C4-2B (cell line): ENCODE measurements around the gene PRPF8.
A peak's percentile ranks its signal among the peaks of the same experiment; 100 is the strongest.
"Not testable (repeated sequence)": the region's sequence is repeated elsewhere in the genome, so short reads cannot be mapped to it uniquely, and the experiment has no call there.

Experiments used
- H3K27ac ChIP-seq: fragments of 450-650 bp; 2 replicates; pipeline ENCODE4 v1.5.1; 2017
- ZFX ChIP-seq: fragments of 450-650 bp; IDR thresholded peaks from 2 replicates; pipeline ENCODE4 v1.6.1; 2017
- TF ChIP-seq, protein P1 (sequence below): fragments of 450-650 bp; conservative IDR thresholded peaks from 2 replicates; pipeline ENCODE4 v1.5.1; 2017; ENCODE audit warnings: mild to moderate bottlenecking

Gene PRPF8

DNA sequence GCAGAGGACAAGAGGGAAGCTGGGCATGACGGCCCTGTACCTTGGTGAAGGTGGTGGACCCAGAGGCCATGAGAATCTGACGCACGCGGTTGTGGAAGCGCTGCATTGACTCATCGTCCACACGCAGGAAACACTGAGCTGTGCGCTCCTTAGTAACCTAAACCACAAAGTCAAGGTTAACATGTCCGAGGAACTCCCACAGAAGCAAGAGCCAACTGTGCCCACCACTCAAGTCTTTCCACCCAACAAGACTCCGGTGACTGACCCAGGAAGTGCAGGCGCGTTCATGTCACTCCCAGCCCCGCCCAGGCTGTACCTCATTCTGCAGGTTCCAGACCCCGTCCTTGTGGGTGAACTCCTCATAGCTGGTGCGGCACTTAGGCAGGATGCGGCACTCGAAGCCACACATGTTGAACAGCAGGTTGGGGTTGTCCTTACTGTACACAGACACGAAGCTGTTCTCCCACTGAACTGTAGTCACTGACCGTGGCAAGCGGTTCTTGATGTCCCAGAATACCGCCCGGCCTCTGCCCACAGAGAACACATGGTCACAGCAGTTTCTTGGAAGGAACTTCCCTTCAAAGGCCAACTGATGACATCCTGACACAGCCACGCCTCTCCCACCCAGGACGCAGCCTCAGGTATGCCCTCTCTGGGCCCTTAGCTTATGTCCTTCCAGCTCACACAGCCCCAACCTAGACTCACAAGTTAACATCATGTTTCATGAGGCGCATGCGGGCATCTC, 11.5 kb downstream of the PRPF8 start:
- no peak for TF ChIP-seq ZFX
- TF ChIP-seq, protein P1, sequence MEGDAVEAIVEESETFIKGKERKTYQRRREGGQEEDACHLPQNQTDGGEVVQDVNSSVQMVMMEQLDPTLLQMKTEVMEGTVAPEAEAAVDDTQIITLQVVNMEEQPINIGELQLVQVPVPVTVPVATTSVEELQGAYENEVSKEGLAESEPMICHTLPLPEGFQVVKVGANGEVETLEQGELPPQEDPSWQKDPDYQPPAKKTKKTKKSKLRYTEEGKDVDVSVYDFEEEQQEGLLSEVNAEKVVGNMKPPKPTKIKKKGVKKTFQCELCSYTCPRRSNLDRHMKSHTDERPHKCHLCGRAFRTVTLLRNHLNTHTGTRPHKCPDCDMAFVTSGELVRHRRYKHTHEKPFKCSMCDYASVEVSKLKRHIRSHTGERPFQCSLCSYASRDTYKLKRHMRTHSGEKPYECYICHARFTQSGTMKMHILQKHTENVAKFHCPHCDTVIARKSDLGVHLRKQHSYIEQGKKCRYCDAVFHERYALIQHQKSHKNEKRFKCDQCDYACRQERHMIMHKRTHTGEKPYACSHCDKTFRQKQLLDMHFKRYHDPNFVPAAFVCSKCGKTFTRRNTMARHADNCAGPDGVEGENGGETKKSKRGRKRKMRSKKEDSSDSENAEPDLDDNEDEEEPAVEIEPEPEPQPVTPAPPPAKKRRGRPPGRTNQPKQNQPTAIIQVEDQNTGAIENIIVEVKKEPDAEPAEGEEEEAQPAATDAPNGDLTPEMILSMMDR: no peak
- no peak overlapping the region for H3K27ac ChIP-seq

DNA sequence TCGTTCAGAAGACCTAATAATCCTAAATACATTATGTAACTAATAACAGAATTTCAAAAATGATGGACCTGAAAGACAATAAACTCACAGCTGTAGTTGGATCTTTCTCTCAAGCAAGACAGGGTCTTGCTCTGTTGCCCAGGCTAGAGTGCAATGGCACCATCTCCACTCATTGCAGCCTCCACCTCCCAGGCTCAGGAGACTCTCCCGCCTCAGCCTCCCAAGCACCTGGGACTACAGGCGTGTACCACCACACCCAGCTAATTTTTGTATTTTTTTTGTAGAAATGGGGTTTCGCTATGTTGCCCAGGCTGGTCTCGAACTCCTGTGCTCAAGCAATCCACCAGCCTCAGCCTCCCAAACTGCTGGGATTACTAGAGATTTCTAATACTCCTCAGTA, 20.7 kb downstream of the PRPF8 start:
- H3K27ac ChIP-seq: not testable (repeated sequence)

DNA sequence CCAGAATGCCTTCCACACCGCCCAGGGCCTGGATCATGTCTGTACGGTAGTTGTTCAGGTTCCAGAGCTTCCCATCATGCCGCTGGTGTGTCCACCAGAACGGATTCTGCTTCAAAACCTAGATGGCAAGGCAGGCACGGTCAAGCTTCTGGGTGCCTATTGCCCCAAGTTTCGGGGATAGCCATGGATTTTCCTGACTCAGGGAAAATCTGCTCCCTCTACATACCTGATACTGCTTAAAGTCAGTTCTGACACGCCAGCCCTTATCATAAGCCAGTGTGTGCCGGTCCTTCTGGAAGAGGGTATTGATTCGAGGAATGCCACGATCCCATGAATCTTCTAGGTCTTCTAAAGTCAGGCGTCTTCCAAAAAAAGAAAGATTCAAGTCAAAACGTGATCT, 23.6 kb downstream of the PRPF8 start:
- TF ChIP-seq, protein P1: no peak
- no peak for TF ChIP-seq ZFX
- H3K27ac ChIP-seq: no peak overlapping the region

DNA sequence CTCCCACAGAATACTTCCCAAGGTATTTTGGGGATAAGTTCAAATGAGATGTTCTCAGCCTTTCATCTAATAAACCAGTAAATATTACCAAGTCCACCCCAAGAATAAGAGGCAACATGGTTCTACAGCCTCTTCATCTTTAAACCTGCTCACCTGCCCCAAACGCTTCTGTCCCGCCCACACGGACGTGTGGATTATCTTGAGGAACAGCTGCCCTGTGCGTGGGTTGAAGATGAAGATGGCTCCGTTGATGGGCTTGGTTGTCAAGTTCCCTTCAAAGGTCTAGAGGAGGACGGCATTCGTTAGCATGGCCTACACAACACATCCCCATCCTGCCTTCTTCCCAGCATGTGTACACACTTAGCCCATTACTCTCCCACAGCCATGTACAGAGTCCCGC, 26.6 kb downstream of the PRPF8 start:
- no peak overlapping the region for H3K27ac ChIP-seq
- TF ChIP-seq, protein P1: no peak
- TF ChIP-seq ZFX: no peak

DNA sequence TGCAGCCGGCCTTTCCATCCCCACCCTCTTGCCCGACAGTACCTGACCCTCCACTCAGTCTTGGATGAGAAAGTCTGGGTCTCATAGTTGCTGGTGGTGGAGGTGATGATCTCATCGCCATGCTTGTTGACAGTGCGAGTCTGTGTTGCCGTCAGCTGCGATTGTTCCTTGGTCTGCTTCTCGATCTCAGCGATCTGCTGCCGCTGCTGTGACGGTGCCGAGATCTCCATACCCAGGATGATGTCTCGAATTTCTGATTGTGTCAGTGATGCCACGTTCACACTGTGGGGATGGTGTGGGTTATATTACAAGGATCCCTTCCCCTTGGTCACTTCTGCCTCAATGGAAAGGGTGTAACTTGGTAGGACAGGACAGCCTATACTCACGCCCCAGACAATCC, 30.9 kb downstream of the PRPF8 start:
- TF ChIP-seq ZFX: no peak
- TF ChIP-seq, protein P1: no peak
- H3K27ac ChIP-seq: no peak overlapping the region

DNA sequence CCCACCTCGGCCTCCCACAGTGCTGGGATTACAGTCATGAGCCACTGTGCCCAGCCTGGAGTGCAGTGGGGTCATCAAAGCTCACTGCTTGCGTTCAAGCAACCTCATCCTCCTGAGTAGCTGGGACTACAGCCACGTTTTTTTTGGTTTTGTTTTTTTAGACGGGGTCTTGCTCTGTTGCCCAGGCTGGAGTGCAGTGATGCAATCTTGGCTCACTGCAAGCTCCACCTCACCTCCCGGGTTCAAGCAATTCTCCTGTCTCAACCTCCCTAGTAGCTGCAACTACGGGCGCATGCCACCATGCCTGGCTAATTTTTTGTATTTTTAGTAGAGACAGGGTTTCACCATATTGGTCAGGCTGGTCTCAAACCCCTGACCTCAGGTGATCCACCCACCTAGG, 31.9 kb downstream of the PRPF8 start:
- not testable (repeated sequence) for H3K27ac ChIP-seq

DNA sequence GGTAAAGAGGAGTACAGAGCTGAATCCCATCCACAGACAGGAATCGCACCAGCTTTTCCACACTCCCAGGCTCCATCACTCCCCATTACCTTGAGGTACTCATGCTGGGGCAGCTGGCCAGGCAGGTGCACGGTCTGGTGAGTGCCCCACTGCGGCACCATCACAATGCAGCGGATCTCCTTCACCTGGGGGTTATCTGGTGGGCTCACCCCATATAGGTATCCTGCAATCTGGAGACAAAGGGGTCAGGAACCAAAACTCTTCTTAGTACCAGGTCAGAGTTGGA, 33.2 kb downstream of the PRPF8 start:
- no peak overlapping the region; the same call in 1 of the 2 replicates for H3K27ac ChIP-seq
- TF ChIP-seq ZFX: no peak
- TF ChIP-seq, protein P1: no peak

DNA sequence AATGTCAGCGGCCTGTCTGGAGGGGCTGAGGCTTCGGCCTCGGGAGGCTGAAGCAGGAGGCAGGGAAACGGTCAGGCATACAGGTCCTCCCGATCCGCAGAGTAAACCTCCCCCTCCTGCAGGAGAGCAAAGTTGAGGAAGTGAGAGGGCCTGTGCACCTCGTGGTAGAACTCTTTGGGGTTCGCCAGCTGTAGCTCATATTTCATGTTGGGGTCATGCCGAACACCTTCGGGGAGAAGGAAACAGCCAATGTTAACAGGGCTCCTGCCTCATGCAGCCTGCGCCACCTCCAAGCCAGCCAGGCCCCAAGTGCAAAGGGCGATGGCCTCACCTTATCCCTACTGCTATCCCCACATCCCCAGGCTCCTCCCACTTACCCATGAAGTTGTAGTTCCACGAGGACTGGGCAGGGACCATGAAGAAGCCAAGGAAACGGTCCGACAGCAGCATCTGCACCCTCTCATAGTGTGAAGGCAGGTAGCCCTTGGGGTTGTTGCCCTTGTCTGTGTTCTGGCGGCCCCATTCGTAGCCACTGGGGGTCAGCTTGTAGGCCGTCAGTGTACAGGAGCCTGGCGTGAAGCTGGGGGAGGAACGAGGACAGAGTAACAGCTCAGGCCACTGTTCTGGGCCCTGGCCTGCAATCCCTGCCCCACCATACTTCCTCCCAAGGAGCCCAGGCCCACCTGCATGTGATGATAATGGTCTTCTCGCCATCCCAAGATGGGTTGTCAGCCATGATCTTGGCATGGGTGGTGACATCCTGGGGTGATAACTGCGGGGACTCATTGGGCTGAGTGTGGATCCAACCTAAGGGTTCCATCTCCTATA, 33.7 kb downstream of the PRPF8 start:
- peak overlapping the region; percentile 96 for H3K27ac ChIP-seq
- TF ChIP-seq ZFX: no peak
- TF ChIP-seq, protein P1: no peak
